HG02870 (cell line): ENCODE data around the gene GRIK5.
"Not testable (repeated sequence)": the region's sequence is repeated elsewhere in the genome, so short reads cannot be mapped to it uniquely, and the experiment has no call there.

Experiments used
- ATAC-seq: cut with Tn5 transposase; IDR thresholded peaks from one replicate; pipeline ENCODE4 v1.9.1; 2021; ENCODE audit warnings: mild to moderate bottlenecking, moderate library complexity; ENCODE audit not compliant: unreplicated experiment

GRIK5 gene

DNA sequence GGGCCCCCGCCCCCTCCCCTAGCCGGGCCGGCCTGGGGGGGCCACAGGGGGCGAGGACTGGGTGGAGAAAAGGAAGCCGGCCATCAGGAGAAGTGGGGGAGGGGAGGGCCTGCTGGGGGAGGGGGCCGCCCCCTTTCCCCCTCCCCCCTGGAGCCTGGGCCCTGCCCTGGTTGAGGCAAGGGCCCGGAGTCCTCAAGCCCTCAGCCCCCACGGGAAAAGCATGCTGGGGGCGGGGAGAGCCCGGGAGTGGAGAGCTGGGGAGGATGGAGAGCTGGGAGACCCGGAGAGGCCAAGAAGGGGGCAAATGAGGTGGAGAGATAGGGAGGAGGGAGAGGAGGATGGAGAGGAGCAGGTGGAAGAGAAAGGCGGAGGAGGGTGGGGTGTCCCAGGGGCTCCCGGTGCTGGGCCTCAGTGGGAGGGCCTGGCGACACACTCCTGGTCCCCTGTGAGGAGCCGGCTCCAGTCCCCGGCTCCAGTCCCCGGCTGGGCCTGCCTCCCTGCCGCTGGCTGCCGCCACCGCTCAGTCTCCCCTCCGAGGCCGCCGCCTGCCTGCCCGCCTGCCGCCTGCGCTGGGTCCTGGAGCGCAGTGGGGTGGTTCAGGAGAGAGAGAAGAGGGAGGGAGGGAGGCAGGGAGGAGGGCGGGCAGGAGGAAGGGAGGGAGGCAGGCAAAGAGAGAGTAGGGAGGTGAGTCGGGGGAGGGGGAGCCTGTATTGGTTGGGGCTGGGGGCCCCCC, at the start of gene GRIK5:
Gene GRIK5, minus strand, starts transcription at position 588 of the 733 bp plus-strand sequence. CDS start 4,436 bp downstream, outside the sequence.
- ATAC-seq, result no peak

GRCh38 chr19:42117076-42117475, 47.1 kb upstream of the GRIK5 start:
- ATAC-seq, result no peak

GRCh38 chr19:42116308-42117075, 46.5 kb upstream of the GRIK5 start:
- no peak for ATAC-seq

- ATAC-seq, result no peak
These were observed 45.7 kb upstream of the GRIK5 start for GRCh38 chr19:42115705-42116104.

GRCh38 chr19:42115219-42115618, 45.2 kb upstream of the GRIK5 start:
- no peak for ATAC-seq

- peak; percentile 44 for ATAC-seq
These were observed 44.4 kb upstream of the GRIK5 start for GRCh38 chr19:42114412-42114811.

DNA sequence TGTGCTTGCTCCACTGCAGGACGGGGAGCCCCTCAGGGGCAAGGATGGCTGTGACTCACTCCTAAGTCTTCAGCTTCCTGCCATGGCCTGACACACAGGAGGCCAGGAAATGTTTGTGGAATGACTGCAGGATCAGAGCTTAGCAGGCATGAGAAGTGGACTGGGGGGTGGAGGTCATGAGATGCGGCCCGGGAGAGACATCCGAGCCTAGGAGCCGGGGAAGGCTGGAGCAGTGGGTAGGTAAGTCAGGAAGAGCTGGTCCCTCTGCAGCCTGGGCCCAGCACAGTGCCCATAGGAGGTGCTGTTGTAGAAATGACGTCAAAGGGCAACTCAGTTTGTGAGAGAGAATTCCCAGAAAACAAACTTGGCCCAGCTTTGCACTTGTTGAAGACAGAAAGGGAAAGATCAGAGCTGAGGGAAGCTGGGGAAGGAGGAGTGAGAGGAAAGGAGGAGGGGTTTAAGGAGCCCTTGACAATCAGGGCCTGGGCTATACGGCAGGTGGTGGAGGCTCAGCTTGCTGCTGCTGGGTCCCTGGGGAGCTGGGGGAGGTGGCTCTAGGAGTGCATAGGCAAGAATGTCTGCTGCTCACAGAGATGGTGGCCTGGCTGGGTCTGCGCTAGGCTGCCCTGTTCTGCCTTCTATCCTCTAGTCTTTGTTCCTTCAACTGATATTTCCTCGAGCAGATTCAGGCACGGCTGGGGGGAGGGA, 43.8 kb upstream of the GRIK5 start:
- ATAC-seq, result peak; percentile 46

GRCh38 chr19:42111811-42112210, 41.8 kb upstream of the GRIK5 start:
- ATAC-seq, result no peak

DNA sequence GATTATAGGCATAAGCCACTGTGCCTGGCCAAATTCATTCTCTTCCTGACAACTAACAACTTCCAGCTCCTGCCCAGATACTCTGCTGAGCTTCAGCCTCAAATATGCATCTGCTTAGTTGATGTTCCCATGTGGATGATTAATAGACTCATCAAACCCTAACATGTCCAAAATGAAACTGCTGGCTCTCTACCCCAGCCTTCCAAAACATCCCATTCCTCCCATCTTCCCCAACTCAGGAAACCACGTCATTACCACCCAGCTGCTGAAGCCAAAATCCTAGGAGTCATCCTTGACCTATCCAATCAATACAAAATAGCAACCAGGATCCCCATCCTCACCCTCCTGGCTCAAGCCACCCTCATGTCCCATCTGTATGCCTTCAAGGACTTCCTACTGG, 41.4 kb upstream of the GRIK5 start:
- no peak for ATAC-seq

DNA sequence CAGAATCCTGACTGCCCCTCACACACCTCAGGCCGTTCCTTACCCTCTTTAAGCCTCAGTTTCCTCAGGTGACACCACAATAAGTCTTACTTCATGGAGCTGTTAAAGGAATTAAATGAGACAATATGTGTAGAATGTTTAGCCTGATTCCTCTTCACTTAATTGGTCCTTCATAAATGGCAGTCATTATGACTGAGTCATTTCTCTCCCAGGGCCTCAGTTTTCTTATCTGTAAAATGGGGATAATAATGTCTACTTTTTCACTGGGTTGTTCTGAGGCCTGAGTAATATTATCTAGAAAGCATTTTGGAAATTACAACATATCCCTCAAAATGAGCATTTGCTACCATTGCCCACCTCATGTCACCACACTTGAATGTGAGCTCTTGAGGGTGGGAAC, 40.7 kb upstream of the GRIK5 start:
- no peak for ATAC-seq

GRCh38 chr19:42109896-42110295, 39.9 kb upstream of the GRIK5 start:
- no peak for ATAC-seq

- ATAC-seq, result no peak
These were observed 38.8 kb upstream of the GRIK5 start for GRCh38 chr19:42108527-42109389.

DNA sequence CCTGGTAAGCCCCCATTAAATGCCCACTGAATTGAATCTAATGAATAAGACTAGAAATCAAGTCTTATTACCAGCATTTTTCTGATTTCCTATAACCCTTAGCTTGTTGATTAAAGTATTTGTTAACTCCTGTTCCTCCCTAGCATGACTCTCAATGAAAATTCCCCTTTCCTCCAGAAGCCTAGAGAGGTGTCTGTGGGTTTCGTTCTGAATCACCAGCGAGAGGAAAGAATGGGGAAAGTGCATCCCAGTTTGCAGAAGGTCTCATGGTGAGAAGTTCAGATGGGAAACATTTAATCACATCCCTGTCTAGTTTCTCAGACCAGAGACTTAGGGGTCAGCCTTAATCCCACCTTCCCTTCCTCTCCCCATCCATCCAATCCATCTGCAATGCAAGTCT, 35.4 kb upstream of the GRIK5 start:
- ATAC-seq, result no peak

GRCh38 chr19:42102877-42103276, 32.9 kb upstream of the GRIK5 start:
- no peak for ATAC-seq

- ATAC-seq, result not testable (repeated sequence)
These were observed 30.2 kb upstream of the GRIK5 start for GRCh38 chr19:42100241-42100640.

DNA sequence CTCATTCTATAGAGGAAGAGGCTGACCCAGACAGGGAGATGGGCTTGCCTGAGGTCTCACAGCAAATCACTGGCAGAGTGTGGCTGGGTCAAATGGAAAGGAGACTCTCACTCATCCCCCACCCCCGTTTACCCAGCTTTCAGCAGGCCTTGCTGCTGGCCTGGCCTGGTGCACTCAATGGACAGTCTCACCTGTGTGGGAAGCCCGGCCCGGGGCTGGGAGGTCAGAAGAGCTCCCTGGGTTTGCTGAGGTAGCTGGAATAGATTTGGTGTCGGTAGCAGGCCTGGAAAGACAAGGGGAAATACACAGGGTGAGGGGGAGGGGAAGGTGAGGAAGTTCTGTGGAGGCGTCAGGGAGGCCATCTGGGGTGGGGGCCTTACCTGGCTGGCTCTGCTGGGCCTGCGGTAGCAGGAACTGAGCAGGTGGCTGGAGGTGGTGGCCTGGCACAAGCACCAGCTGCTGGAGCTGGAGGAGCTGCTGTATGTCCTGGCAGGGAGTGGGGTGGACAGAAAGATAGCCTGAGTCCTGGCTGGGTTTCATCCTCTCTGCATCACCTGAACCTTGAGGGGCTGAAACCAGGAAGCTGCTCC, 29.4 kb upstream of the GRIK5 start:
- ATAC-seq, result no peak

GRCh38 chr19:42098781-42099180, 28.8 kb upstream of the GRIK5 start:
- no peak for ATAC-seq

DNA sequence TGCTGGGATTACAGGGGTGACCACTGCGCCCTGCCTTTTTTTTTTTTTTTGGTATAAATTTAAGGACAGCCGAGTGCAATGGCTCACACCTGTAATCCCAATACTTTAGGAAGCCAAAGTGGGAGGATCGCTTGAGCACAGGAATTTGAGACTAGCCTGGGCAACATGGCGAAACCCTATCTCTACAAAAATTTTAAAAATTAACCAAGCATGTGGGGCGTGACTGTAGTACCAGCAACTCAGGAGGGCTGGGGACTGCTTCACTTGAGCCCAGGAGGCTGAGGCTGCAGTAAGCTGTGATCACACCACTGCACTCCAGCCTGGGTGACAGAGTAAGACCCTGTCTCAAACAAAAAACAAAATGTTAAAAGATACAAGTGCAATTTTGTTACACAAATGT, 27.5 kb upstream of the GRIK5 start:
- no peak for ATAC-seq

DNA sequence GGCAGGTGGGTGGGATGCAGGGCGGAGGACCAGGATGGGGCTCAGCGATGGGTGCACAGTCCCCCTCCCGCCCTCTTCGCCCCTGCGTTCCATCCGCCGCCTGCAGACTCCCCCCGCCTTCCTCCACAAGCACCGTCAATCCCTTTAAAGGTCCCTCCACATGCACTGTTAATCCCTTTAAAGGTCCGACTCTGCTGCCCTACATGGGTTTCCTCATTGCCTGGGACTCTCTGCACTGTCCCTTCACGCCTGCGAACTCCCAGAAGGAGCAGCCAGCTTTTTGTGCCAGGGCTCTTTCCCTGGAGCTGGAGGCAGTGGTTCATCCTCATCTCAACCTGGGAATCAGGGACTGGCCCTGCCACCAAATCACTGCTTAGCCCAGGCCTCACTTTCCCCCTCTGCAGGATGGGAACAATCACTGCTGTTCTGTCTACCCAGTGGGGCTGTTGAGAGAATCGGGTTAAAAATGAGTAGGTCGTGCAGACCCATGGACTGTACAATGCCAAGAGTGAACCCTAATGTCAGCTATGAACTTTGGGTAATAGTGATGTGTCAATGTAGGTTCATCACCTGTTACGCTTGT, 26.3 kb upstream of the GRIK5 start:
- ATAC-seq, result no peak

DNA sequence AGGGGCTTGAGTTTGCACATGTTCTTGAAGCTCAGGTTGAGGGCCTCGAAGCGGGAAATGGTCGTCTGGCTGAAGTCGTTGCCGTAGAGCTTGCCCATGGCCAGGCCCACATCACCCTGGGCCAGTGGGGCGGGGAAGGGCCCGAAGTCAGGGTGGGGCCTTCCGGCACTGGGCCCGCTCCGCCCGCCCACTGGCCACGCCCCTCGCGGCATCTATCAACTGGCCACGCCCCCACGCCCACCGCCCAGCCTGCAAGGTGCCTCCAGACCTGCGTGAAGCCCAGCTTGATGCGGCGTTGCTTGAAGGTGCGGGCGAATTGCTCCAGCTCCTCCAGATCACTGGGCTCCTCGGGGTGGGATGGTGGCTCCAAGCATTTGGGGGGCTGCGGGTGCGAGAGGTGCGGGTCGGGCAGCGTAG, 25.8 kb upstream of the GRIK5 start:
- ATAC-seq, result no peak
